ENCODE data around the gene ST7. TPM values are rescaled to one million over a fixed set of nuclear protein-coding genes. Genes with fewer than 3 reads are reported as not detected.

The ST7 gene
- total RNA-seq, 2 experiments from 2014 or later = 5.9 to 9.2 TPM

- Mint-ChIP-seq H3K36me3 (ENCODE audit: low read depth) (no peaks in the 10 kb centered on the region), H3K4me3 (no peak overlapping the region), H3K27me3 (peaks cover 2% of the 10 kb centered on the region), H3K9me3 (no peaks in the 10 kb centered on the region), H3K4me1 (ENCODE audit: low read depth) (peaks cover 8% of the 10 kb centered on the region), H3K27ac (no peak overlapping the region)
- CTCF ChIA-PET = interaction anchor here (1.5 kb wide), 1 partner anchor 167 kb away, joined by 3 read pairs; no protein-coding TSS in a partner anchor
- TF ChIP-seq CTCF (IDR thresholded peaks at IDR 0.05) = no peak
- intact Hi-C loops (cut with micrococcal nuclease) = no loop called here
- POLR2A ChIA-PET = no interaction called here
- no peak for ATAC-seq
- DNase-seq = no peak
These were observed 144.6 kb downstream of the ST7 start for GRCh38 chr7:117097860-117098259.

DNA sequence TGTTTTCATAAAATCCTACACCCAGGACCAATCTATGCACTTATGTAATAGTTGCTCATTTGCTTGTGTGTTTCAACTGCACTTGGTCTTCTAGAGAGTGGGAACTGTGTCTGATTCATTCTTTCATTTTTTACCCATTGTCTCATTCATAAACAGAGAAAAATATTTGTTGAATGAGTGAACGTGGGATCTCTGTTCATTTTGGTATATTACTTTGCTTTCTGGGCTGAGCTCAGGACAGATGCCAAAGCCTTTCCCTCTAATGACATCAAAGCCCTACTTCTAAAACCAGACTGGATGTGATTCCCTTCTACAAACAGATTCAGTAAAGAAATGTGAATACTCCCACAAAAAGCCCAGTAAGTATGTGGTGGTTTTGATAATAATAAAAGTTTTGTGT, 145.2 kb downstream of the ST7 start:
- CTCF ChIA-PET = interaction anchor here (1.2 to 1.5 kb wide), 2 partner anchors 22 to 168 kb away, joined by 3 to 5 read pairs; no protein-coding TSS in a partner anchor
- no peak overlapping the region for H3K4me3 Mint-ChIP-seq
- TF ChIP-seq CTCF (IDR thresholded peaks at IDR 0.05) = no peak
- no peaks in the 10 kb centered on the region for H3K9me3 Mint-ChIP-seq
- POLR2A ChIA-PET = no interaction called here
- DNase-seq (no peak), ATAC-seq (no peak)
- no peaks in the 10 kb centered on the region for H3K36me3 Mint-ChIP-seq (ENCODE audit: low read depth)
- intact Hi-C loops (cut with micrococcal nuclease) = no loop called here
- peaks cover 8% of the 10 kb centered on the region for H3K4me1 Mint-ChIP-seq (ENCODE audit: low read depth)
- H3K27ac Mint-ChIP-seq = no peak overlapping the region
- H3K27me3 Mint-ChIP-seq = peaks cover 2% of the 10 kb centered on the region

- Mint-ChIP-seq H3K36me3 (ENCODE audit: low read depth) (no peaks in the 10 kb centered on the region), H3K4me1 (ENCODE audit: low read depth) (peaks cover 4% of the 10 kb centered on the region), H3K27me3 (peaks cover 2% of the 10 kb centered on the region), H3K9me3 (no peaks in the 10 kb centered on the region), H3K27ac (no peak overlapping the region), H3K4me3 (no peak overlapping the region)
- intact Hi-C loops (cut with micrococcal nuclease) = no loop called here
- no peak for DNase-seq
- ATAC-seq = no peak
- CTCF ChIA-PET = interaction anchor here (0.9 to 2.4 kb wide), 2 partner anchors 9 to 10 kb away, joined by 3 to 9 read pairs; no protein-coding TSS in a partner anchor
- POLR2A ChIA-PET = interaction anchor here (0.7 kb wide), 1 partner anchor 10 kb away, joined by 3 read pairs; no protein-coding TSS in a partner anchor
- no peak for TF ChIP-seq CTCF (IDR thresholded peaks at IDR 0.05)
These were observed 147.7 kb downstream of the ST7 start for GRCh38 chr7:117101026-117101425.

GRCh38 chr7:117110480-117111315, 157.4 kb downstream of the ST7 start:
- DNase-seq = peak; percentile 77
- Mint-ChIP-seq H3K27me3 (no peaks in the 10 kb centered on the region), H3K36me3 (ENCODE audit: low read depth) (peaks cover 7% of the 10 kb centered on the region), H3K9me3 (peaks cover 2% of the 10 kb centered on the region), H3K4me1 (ENCODE audit: low read depth) (peaks cover 36% of the 10 kb centered on the region), H3K4me3 (peak overlapping the region; percentile 60), H3K27ac (peak overlapping the region; percentile 93)
- ChIA-PET CTCF (interaction anchor here (0.7 to 2.7 kb wide), 11 partner anchors 9 to 156 kb away, joined by 3 to 15 read pairs (median 8); no protein-coding TSS in a partner anchor), POLR2A (interaction anchor here (1.1 to 1.6 kb wide), 2 partner anchors 27 to 101 kb away, joined by 3 read pairs; no protein-coding TSS in a partner anchor)
- no peak for TF ChIP-seq CTCF (IDR thresholded peaks at IDR 0.05)
- intact Hi-C loops (cut with micrococcal nuclease) = loop anchor here (2.0 kb wide), 1 partner anchor 100 kb away; no protein-coding TSS in a partner anchor
- ATAC-seq = peak; percentile 97

- H3K9me3 Mint-ChIP-seq = peaks cover 2% of the 10 kb centered on the region
- CTCF ChIA-PET = interaction anchor here (1.5 to 2.7 kb wide), 6 partner anchors 11 to 126 kb away, joined by 5 to 15 read pairs (median 10); no protein-coding TSS in a partner anchor
- ATAC-seq = no peak
- peaks cover 7% of the 10 kb centered on the region for H3K36me3 Mint-ChIP-seq (ENCODE audit: low read depth)
- H3K27ac Mint-ChIP-seq = no peak overlapping the region
- POLR2A ChIA-PET = interaction anchor here (0.6 to 1.6 kb wide), 2 partner anchors 11 to 28 kb away, joined by 3 read pairs; no protein-coding TSS in a partner anchor
- no peak for TF ChIP-seq CTCF (IDR thresholded peaks at IDR 0.05)
- H3K4me1 Mint-ChIP-seq (ENCODE audit: low read depth) = peaks cover 36% of the 10 kb centered on the region
- H3K4me3 Mint-ChIP-seq = no peak overlapping the region
- DNase-seq = no peak
- intact Hi-C loops (cut with micrococcal nuclease) = loop anchor here (2.0 kb wide), 1 partner anchor 101 kb away; no protein-coding TSS in a partner anchor
- no peaks in the 10 kb centered on the region for H3K27me3 Mint-ChIP-seq
These were observed 158.2 kb downstream of the ST7 start for GRCh38 chr7:117111535-117111934.
